B cell (primary cell): ENCODE measurements around the gene RIC1.
"Not testable (repeated sequence)": the region's sequence is repeated elsewhere in the genome, so short reads cannot be mapped to it uniquely, and the experiment has no call there.

Source experiments
- CTCF ChIP-seq: fragments of 200-600 bp; IDR thresholded peaks from one replicate; pipeline ENCODE4 v1.8.0; 2022; ENCODE audit warnings: antibody characterized with exemption, mild to moderate bottlenecking
- EZH2 ChIP-seq: IDR thresholded peaks from 2 replicates; pipeline ENCODE4 v1.6.1; 2012; ENCODE audit warnings: borderline replicate concordance, low read depth, mild to moderate bottlenecking, moderate library complexity, low read length; ENCODE audit not compliant: insufficient read depth, poor library complexity, severe bottlenecking

- not testable (repeated sequence) for TF ChIP-seq CTCF, EZH2
Observed at GRCh38 chr9:5627686-5628085, 1.2 kb upstream of the RIC1 start.
